MM.1S (cell line): ENCODE measurements around the gene PTPRE.

ENCODE experiments used
- DNase-seq: peaks from one replicate; pipeline ENCODE4 v3.0.0-alpha.2; 2015
- H2AFZ ChIP-seq: fragments of 300-600 bp; sonication (generic); 2 replicates; pipeline ENCODE4 v1.6.0; 2016; ENCODE audit warnings: antibody characterized with exemption, low read length
- H3F3A ChIP-seq: fragments of 300-600 bp; sonication (generic); 2 replicates; pipeline ENCODE4 v1.6.1; 2016; ENCODE audit warnings: mild to moderate bottlenecking, antibody characterized with exemption, low read length, moderate library complexity, mixed read lengths; ENCODE audit not compliant: insufficient read depth
- H3K27ac ChIP-seq: fragments of 300-600 bp; sonication (generic); 2 replicates; pipeline ENCODE4 v1.5.1; 2016; ENCODE audit warnings: mild to moderate bottlenecking, low read length
- H3K27me3 ChIP-seq: fragments of 300-600 bp; sonication (generic); replicated peaks from 2 replicates; pipeline ENCODE4 v1.6.0; 2016; ENCODE audit warnings: low read length; ENCODE audit not compliant: insufficient read depth
- H3K36me3 ChIP-seq: fragments of 300-600 bp; sonication (generic); replicated peaks from 2 replicates; pipeline ENCODE4 v1.6.1; 2016; ENCODE audit warnings: mild to moderate bottlenecking, low read length, mixed read lengths; ENCODE audit not compliant: insufficient read depth
- H3K4me1 ChIP-seq: fragments of 300-600 bp; sonication (generic); 2 replicates; pipeline ENCODE4 v1.6.1; 2016; ENCODE audit warnings: low read length, mixed read lengths
- H3K4me2 ChIP-seq: fragments of 300-600 bp; sonication (generic); 2 replicates; pipeline ENCODE4 v1.6.0; 2016; ENCODE audit warnings: low read depth, low read length
- H3K4me3 ChIP-seq: fragments of 300-600 bp; sonication (generic); 2 replicates; pipeline ENCODE4 v1.5.1; 2016; ENCODE audit warnings: low read length, mixed read lengths
- H3K79me2 ChIP-seq: fragments of 300-600 bp; sonication (generic); 2 replicates; pipeline ENCODE4 v1.6.1; 2016; ENCODE audit warnings: mixed run types, low read length, mixed read lengths
- H3K9ac ChIP-seq: fragments of 300-600 bp; sonication (generic); 2 replicates; pipeline ENCODE4 v1.6.1; 2016; ENCODE audit warnings: low read length, mixed read lengths
- H3K9me2 ChIP-seq: fragments of 300-600 bp; sonication (generic); replicated peaks from 2 replicates; pipeline ENCODE4 v1.6.1; 2016; ENCODE audit warnings: mild to moderate bottlenecking, low read length, mixed read lengths; ENCODE audit not compliant: insufficient read depth
- H3K9me3 ChIP-seq: fragments of 300-600 bp; sonication (generic); replicated peaks from 2 replicates; pipeline ENCODE4 v1.6.1; 2016; ENCODE audit warnings: mild to moderate bottlenecking, low read length, mixed read lengths; ENCODE audit not compliant: insufficient read depth
- H4K20me1 ChIP-seq: fragments of 300-600 bp; sonication (generic); 2 replicates; pipeline ENCODE4 v1.6.1; 2016; ENCODE audit warnings: mild to moderate bottlenecking, low read length, moderate library complexity, mixed read lengths; ENCODE audit not compliant: insufficient read depth
- EZH2 ChIP-seq: fragments of 300-600 bp; sonication (generic); optimal IDR thresholded peaks from 2 replicates; pipeline ENCODE3; 2017; ENCODE audit warnings: low read depth, mild to moderate bottlenecking, antibody characterized with exemption, low read length, mixed read lengths
- EZH2phosphoT487 ChIP-seq: fragments of 300-600 bp; sonication (generic); IDR thresholded peaks from 2 replicates; pipeline ENCODE4 v1.6.1; 2018; ENCODE audit warnings: antibody characterized with exemption, low read length
- TF ChIP-seq, protein P1 (sequence below): fragments of 300-600 bp; sonication (generic); IDR thresholded peaks from 2 replicates; pipeline ENCODE4 v1.5.1; 2016; ENCODE audit warnings: antibody characterized with exemption, low read length, mixed read lengths

PTPRE gene

DNA sequence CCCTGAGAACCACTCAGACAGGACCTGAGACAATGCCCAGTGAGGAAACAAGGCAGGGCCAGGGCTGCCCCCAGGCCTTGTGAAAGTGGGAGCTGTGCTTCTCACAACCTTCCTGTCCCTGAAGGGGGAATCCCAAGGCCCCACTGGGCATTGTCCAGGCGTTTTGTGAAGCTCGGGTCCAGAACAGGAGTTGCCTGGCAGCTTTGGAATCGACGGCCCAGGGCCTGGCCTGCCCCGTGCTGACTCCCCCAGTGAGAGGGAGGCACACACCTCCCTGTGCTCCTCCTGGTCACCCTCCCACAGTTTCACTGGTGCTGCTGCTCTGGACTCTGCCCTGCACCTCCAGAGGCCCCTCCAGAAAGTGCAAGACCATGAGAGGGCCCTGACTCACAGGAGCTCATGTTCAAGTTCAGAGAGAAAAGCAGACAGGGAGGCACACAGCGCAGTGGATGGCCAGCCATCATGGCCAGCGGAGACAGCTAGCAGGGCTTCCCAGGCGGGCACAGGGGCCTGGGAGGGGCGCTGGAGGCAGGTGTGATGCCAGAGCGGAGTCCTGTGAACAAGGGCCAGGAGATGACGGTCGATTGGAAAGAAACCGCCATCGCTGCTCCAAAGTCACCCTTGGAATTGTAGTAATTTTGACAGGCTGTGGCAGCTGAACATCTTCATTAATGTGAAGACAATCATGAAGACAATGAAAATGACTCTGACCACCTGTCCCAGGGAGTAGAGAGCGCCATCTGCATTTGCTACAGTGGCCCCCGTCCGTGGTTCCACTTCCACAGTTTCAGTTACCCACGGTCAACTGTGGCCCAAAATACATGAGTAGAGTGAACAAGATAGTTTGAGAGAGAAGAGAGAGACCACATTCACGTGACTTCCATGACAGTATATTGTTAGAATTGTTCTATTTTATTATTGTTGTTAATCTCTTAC lies 115.6 kb downstream of the PTPRE start:
- Histone ChIP-seq H3K79me2 (no peaks in the 10 kb centered on the region), H3K27ac (no peak overlapping the region), H3K27me3 (no peaks in the 10 kb centered on the region), H3K4me2 (no peak overlapping the region), H3K36me3 (no peaks in the 10 kb centered on the region), H3K4me1 (peaks cover 22% of the 10 kb centered on the region), H3K4me3 (no peak overlapping the region), H3K9me3 (no peaks in the 10 kb centered on the region), H3K9me2 (no peaks in the 10 kb centered on the region), H3K9ac (no peak overlapping the region), H2AFZ (no peak overlapping the region), H3F3A (peaks cover 17% of the 10 kb centered on the region), H4K20me1 (no peaks in the 10 kb centered on the region)
- TF ChIP-seq EZH2: no peak
- TF ChIP-seq, protein P1, sequence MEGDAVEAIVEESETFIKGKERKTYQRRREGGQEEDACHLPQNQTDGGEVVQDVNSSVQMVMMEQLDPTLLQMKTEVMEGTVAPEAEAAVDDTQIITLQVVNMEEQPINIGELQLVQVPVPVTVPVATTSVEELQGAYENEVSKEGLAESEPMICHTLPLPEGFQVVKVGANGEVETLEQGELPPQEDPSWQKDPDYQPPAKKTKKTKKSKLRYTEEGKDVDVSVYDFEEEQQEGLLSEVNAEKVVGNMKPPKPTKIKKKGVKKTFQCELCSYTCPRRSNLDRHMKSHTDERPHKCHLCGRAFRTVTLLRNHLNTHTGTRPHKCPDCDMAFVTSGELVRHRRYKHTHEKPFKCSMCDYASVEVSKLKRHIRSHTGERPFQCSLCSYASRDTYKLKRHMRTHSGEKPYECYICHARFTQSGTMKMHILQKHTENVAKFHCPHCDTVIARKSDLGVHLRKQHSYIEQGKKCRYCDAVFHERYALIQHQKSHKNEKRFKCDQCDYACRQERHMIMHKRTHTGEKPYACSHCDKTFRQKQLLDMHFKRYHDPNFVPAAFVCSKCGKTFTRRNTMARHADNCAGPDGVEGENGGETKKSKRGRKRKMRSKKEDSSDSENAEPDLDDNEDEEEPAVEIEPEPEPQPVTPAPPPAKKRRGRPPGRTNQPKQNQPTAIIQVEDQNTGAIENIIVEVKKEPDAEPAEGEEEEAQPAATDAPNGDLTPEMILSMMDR: no peak
- no peak for DNase-seq

DNA sequence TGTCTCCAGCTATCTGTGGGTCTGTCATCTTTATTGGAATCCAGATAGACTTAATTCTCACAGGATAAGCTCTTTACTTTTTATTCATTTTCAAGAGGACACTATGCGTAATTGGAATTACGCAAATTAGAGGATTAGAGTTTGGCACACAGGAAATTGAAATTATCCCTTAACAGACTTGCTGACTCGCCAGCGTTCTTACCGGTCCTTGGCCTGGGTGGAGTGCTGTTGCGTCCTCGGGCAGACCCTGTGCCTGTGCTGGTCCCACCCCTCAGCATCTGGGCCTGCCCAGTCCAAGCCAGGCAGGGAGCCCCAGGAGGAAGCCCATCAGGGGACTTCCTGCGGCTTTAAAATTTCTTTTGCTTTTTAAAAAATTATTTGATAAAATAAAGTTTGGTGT lies 117.5 kb downstream of the PTPRE start:
- no peaks in the 10 kb centered on the region for H3K36me3 ChIP-seq
- H3K4me3 ChIP-seq: no peak overlapping the region
- H3F3A ChIP-seq: peaks cover 17% of the 10 kb centered on the region
- H3K9me2 ChIP-seq: no peaks in the 10 kb centered on the region
- H3K9ac ChIP-seq: no peak overlapping the region
- H4K20me1 ChIP-seq: no peaks in the 10 kb centered on the region
- no peak overlapping the region for H2AFZ ChIP-seq
- no peaks in the 10 kb centered on the region for H3K27me3 ChIP-seq
- H3K79me2 ChIP-seq: no peaks in the 10 kb centered on the region
- H3K4me2 ChIP-seq: no peak overlapping the region
- no peak overlapping the region for H3K27ac ChIP-seq
- peaks cover 26% of the 10 kb centered on the region for H3K4me1 ChIP-seq
- no peaks in the 10 kb centered on the region for H3K9me3 ChIP-seq
- TF ChIP-seq, protein P1: no peak
- TF ChIP-seq EZH2phosphoT487: no peak
- no peak for TF ChIP-seq EZH2
- DNase-seq: no peak

DNA sequence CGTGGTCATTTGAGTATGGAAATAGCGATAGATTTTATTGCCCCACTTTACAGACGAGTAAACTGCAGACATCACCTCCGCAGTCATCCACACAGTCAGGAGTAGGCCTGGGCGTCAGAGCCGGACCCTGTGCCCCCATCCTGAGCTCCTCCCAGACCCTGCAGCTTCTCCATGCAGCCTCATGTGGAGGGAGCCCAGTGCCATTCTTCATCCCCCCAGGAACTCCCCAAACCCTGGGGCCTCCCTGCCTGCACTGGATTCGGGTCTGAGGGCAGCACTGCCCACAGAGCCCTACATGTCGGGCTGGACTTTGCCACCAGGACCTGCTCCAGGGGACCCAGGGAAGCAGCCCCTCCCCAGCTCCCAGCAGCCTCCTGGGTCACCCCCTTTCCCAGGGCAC lies 118.5 kb downstream of the PTPRE start:
- no peak for TF ChIP-seq EZH2phosphoT487
- no peak for TF ChIP-seq EZH2
- TF ChIP-seq, protein P1: no peak
- Histone ChIP-seq H3K9ac (no peak overlapping the region), H2AFZ (no peak overlapping the region; the same call in 1 of the 2 replicates), H3K27me3 (no peaks in the 10 kb centered on the region), H3F3A (peaks cover 17% of the 10 kb centered on the region), H3K36me3 (no peaks in the 10 kb centered on the region), H3K9me2 (no peaks in the 10 kb centered on the region), H3K27ac (peak overlapping the region; percentile 84; the same call in 1 of the 2 replicates), H3K79me2 (no peaks in the 10 kb centered on the region), H4K20me1 (no peaks in the 10 kb centered on the region), H3K4me2 (no peak overlapping the region), H3K9me3 (no peaks in the 10 kb centered on the region), H3K4me1 (peaks cover 26% of the 10 kb centered on the region), H3K4me3 (no peak overlapping the region)
- DNase-seq: no peak
